A549 (cell line): ENCODE data around the gene TRAPPC5.

Source experiments
- CHD4 ChIP-seq: fragments of 200-600 bp; sonication (generic); IDR thresholded peaks from 2 replicates; pipeline ENCODE4 v1.6.1; 2016; ENCODE audit warnings: antibody characterized with exemption, mild to moderate bottlenecking, borderline replicate concordance
- ESRRA ChIP-seq: fragments of 150-350 bp; IDR thresholded peaks from 2 replicates; pipeline ENCODE4 v1.6.1; 2014; ENCODE audit warnings: mild to moderate bottlenecking, low read length, borderline replicate concordance
- FOSL2 ChIP-seq, 2 experiments: fragments of 450-650 bp in 1 of 2; fragments of >200 bp in 1 of 2; sonication (Bioruptor Twin) in 1 of 2; formaldehyde crosslinking; IDR thresholded peaks; 2 replicates each; pipeline versions ENCODE4 v1.5.0 to v1.6.1; 2016 to 2020; ENCODE audit warnings: mild to moderate bottlenecking in 1 of 2, moderate library complexity in 1 of 2
- NFE2L2 ChIP-seq: fragments of 150-350 bp; conservative IDR thresholded peaks from 2 replicates; pipeline ENCODE4 v1.6.1; 2014; ENCODE audit warnings: low read length
- POLR2A ChIP-seq: IDR thresholded peaks from 2 replicates; pipeline ENCODE4 v1.6.1; 2012; ENCODE audit warnings: mild to moderate bottlenecking, low read length
- TF ChIP-seq, protein P1 (sequence below): fragments of >200 bp; sonication (Bioruptor Twin); formaldehyde crosslinking; IDR thresholded peaks from 3 replicates; pipeline ENCODE4 v1.5.1; 2016
- TF ChIP-seq, protein P2 (sequence below): IDR thresholded peaks from 2 replicates; pipeline ENCODE4 v1.6.1; 2012

DNA sequence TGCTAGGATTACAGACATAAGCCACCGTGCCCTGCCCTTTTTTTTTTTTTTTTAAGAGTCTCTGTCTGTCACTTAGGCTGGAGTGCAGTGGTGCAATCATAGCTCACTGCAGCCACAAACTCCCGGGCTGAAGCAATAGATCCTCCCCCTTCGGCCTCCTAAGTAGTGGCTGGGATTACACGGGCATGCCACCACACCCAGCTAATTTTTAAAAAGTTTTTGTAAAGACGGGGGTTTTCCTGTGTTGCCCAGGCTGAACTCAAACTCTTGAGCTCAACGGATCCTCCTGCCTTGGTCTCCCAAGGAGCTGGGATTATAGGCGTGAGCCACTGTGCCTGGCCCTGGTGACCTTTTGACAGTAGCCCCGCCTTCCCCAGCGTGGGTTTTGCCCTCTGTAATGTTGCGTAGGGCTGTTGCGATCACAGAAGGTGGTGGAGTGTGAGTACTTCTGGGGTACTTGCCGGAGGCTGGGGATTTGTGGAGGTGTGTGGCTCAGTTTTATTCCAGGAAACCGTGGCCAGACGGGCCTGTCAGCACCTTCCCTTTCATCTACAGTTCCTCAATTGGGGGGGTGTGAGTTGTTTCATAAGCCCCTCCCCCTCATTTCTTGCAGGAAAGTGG, 23.4 kb upstream of the TRAPPC5 start:
- TF ChIP-seq, protein P1, sequence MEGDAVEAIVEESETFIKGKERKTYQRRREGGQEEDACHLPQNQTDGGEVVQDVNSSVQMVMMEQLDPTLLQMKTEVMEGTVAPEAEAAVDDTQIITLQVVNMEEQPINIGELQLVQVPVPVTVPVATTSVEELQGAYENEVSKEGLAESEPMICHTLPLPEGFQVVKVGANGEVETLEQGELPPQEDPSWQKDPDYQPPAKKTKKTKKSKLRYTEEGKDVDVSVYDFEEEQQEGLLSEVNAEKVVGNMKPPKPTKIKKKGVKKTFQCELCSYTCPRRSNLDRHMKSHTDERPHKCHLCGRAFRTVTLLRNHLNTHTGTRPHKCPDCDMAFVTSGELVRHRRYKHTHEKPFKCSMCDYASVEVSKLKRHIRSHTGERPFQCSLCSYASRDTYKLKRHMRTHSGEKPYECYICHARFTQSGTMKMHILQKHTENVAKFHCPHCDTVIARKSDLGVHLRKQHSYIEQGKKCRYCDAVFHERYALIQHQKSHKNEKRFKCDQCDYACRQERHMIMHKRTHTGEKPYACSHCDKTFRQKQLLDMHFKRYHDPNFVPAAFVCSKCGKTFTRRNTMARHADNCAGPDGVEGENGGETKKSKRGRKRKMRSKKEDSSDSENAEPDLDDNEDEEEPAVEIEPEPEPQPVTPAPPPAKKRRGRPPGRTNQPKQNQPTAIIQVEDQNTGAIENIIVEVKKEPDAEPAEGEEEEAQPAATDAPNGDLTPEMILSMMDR, result no peak
- TF ChIP-seq POLR2A, result no peak
- TF ChIP-seq CHD4, result no peak
- no peak for TF ChIP-seq NFE2L2
- no peak for TF ChIP-seq ESRRA
- TF ChIP-seq, protein P2, sequence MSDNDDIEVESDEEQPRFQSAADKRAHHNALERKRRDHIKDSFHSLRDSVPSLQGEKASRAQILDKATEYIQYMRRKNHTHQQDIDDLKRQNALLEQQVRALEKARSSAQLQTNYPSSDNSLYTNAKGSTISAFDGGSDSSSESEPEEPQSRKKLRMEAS, result no peak
- TF ChIP-seq FOSL2 (IDR thresholded peaks at IDR 0.05), result no peak
- TF ChIP-seq FOSL2 (CRISPR knock-in tag; IDR thresholded peaks at IDR 0.05), result no peak
